Endothelial cell of umbilical vein (primary cell): ENCODE results near the gene TSHZ3. TPM values are rescaled to one million over a fixed set of nuclear protein-coding genes. Genes with fewer than 3 reads are reported as not detected.

ENCODE experiments used
- BruUV-seq: library from RNA; stranded (reverse); fragments of 400-500 nt; replicated peaks from 2 replicates; lab custom pipeline; 2021; lab: Mats Ljungman, UMichigan
- CTCF ChIA-PET: fragments of 300-600, 350-600 bp; sonication (Branson Sonifier 250); formaldehyde crosslinking; loops from one replicate; lab custom pipeline; 2021; ENCODE audit warnings: antibody characterized with exemption, inconsistent platforms; lab: Charles Lee
- POLR2A ChIA-PET: fragments of 300-600, 350-600 bp; sonication (Branson Sonifier 250); formaldehyde crosslinking; loops from one replicate; lab custom pipeline; 2021; ENCODE audit warnings: antibody characterized with exemption, inconsistent platforms; lab: Charles Lee
- DNase-seq: peaks from one replicate; pipeline ENCODE4 v3.0.0-alpha.2; 2011; ENCODE audit warnings: low read depth, low spot score
- FAIRE-seq: peaks from 2 replicates; lab custom pipeline; 2011; peaks lifted over from hg19 to GRCh38; lab: Jason Lieb, UNC
- H2AFZ ChIP-seq: 2 replicates; pipeline ENCODE4 v1.6.0; 2012; ENCODE audit warnings: low read depth, low read length, control low read depth, inconsistent platforms
- H3K27ac ChIP-seq: 2 replicates; pipeline ENCODE4 v1.5.1; 2011; ENCODE audit warnings: low read depth, mild to moderate bottlenecking, control low read depth, low read length, moderate library complexity; ENCODE audit not compliant: insufficient read depth
- H3K27me3 ChIP-seq, 2 experiments: 2 replicates each; pipeline versions ENCODE4 v1.6.0 to v1.6.1; 2011; ENCODE audit warnings: low read length in 2 of 2, mixed read lengths in 1 of 2; ENCODE audit not compliant: control insufficient read depth in 2 of 2, insufficient read depth in 2 of 2
- H3K36me3 ChIP-seq, 2 experiments: 2 replicates in 1 of 2; 3 replicates in 1 of 2; pipeline ENCODE4 v1.5.1; 2011; ENCODE audit warnings: low read length in 2 of 2, mild to moderate bottlenecking in 1 of 2, moderate library complexity in 1 of 2; ENCODE audit not compliant: control insufficient read depth in 2 of 2, insufficient read depth in 2 of 2; ENCODE audit errors: extremely low read depth in 1 of 2
- H3K4me1 ChIP-seq: 3 replicates; pipeline ENCODE4 v1.5.1; 2011; ENCODE audit warnings: mild to moderate bottlenecking, low read length; ENCODE audit not compliant: control insufficient read depth, insufficient read depth; ENCODE audit errors: extremely low read depth
- H3K4me2 ChIP-seq: 2 replicates; pipeline ENCODE4 v1.6.1; 2011; ENCODE audit warnings: low read length, control low read depth, mixed read lengths; ENCODE audit not compliant: insufficient read depth
- H3K4me3 ChIP-seq, 3 experiments: fragments of 200-600 bp in 1 of 3; sonication (generic), shearing (Covaris generic) in 1 of 3; replicated peaks in 1 of 3; 2 replicates each; pipeline ENCODE4 v1.5.1; 2011 to 2016; ENCODE audit warnings: control low read depth in 3 of 3, low read length in 3 of 3, mild to moderate bottlenecking in 2 of 3, inconsistent platforms in 1 of 3, low read depth in 1 of 3, moderate library complexity in 1 of 3; ENCODE audit not compliant: insufficient read depth in 1 of 3
- H3K79me2 ChIP-seq: 2 replicates; pipeline ENCODE4 v1.6.0; 2012; ENCODE audit warnings: low read length, inconsistent platforms; ENCODE audit not compliant: control insufficient read depth, insufficient read depth
- H3K9ac ChIP-seq: replicated peaks from 2 replicates; pipeline ENCODE3; 2011; ENCODE audit warnings: low read length, control low read depth; ENCODE audit not compliant: insufficient read depth; ENCODE audit errors: extremely low read depth
- H3K9me1 ChIP-seq: replicated peaks from 3 replicates; pipeline ENCODE4 v1.6.0; 2011; ENCODE audit warnings: mild to moderate bottlenecking, low read length; ENCODE audit not compliant: control insufficient read depth, insufficient read depth; ENCODE audit errors: extremely low read depth
- H3K9me3 ChIP-seq: replicated peaks from 2 replicates; pipeline ENCODE4 v1.5.1; 2012; ENCODE audit warnings: low read length, inconsistent platforms; ENCODE audit not compliant: control insufficient read depth, insufficient read depth
- H4K20me1 ChIP-seq: replicated peaks from 2 replicates; pipeline ENCODE3; 2011; ENCODE audit warnings: mild to moderate bottlenecking, low read length; ENCODE audit not compliant: control insufficient read depth, insufficient read depth; ENCODE audit errors: extremely low read depth
- CTCF ChIP-seq, 2 donors: IDR thresholded peaks; 1 replicate in 1 of 2; 2 replicates in 1 of 2; pipeline ENCODE4 v1.5.1; 2011; ENCODE audit warnings: low read length in 2 of 2, mild to moderate bottlenecking in 2 of 2, moderate library complexity in 2 of 2, control low read depth in 1 of 2, inconsistent platforms in 1 of 2, low read depth in 1 of 2; ENCODE audit not compliant: insufficient read depth in 1 of 2; ENCODE audit errors: extremely low read depth in 1 of 2
- EZH2 ChIP-seq: IDR thresholded peaks from 2 replicates; pipeline ENCODE4 v1.6.1; 2012; ENCODE audit warnings: borderline replicate concordance, low read depth, mild to moderate bottlenecking, moderate library complexity, low read length, inconsistent platforms; ENCODE audit not compliant: severe bottlenecking
- FOS ChIP-seq: IDR thresholded peaks from 2 replicates; pipeline ENCODE4 v1.6.1; 2011; ENCODE audit warnings: mild to moderate bottlenecking, low read length, moderate library complexity, borderline replicate concordance; ENCODE audit not compliant: insufficient read depth
- GATA2 ChIP-seq: IDR thresholded peaks from 2 replicates; pipeline ENCODE4 v1.7.0; 2011; ENCODE audit warnings: low read depth, mild to moderate bottlenecking, moderate library complexity, mixed read lengths, low read length; ENCODE audit not compliant: insufficient read length, insufficient read depth
- JUN ChIP-seq: IDR thresholded peaks from 2 replicates; pipeline ENCODE4 v1.6.1; 2011; ENCODE audit warnings: borderline replicate concordance, low read depth; ENCODE audit not compliant: insufficient read length, insufficient read depth
- MYC ChIP-seq: IDR thresholded peaks from one replicate; pipeline ENCODE4 v1.6.1; 2011; ENCODE audit warnings: mild to moderate bottlenecking, low read depth, low read length
- POLR2A ChIP-seq: IDR thresholded peaks from 2 replicates; pipeline ENCODE4 v1.6.1; 2012; ENCODE audit warnings: low read depth, mild to moderate bottlenecking, control low read depth, low read length
- POLR2AphosphoS5 ChIP-seq: IDR thresholded peaks from 2 replicates; pipeline ENCODE4 v1.6.1; 2012; ENCODE audit warnings: low read depth, mild to moderate bottlenecking, control low read depth, low read length, moderate library complexity; ENCODE audit not compliant: insufficient read depth
- dilution Hi-C: fragments of 300-500 bp; cut with MboI; formaldehyde crosslinking; loops from one replicate; pipeline ENCODE4 v1.15.0; 2019; ENCODE audit warnings: low sequenced_read_pairs; ENCODE audit not compliant: extremely low pct_ligation_motif_present
- intact Hi-C: fragments of 100-400 bp; cut with micrococcal nuclease; formaldehyde crosslinking; loops from one replicate; pipeline ENCODE4 v1.10.0; 2022
- polyA plus RNA-seq, 4 experiments: library from polyadenylated mRNA; depleted of rRNA in 3 of 4; stranded (reverse) in 3 of 4; unstranded in 1 of 4; fragments of >200 nt; gene quantifications; 2 replicates each; pipeline versions ENCODE4 v1.2.1 to v1.2.3, GENCODE V29; 2011 to 2012; ENCODE audit warnings: missing spikeins in 1 of 4
- total RNA-seq: library from RNA; stranded (reverse); gene quantifications from 2 replicates; pipeline ENCODE4 v1.2.3, GENCODE V29; 2021
- TF ChIP-seq, protein P1 (sequence below): IDR thresholded peaks from 2 replicates; pipeline ENCODE4 v1.6.1; 2011; ENCODE audit not compliant: insufficient read depth, insufficient read length

TSHZ3 gene
- total and polyA plus RNA-seq, 2 donors (not counting 3 experiments of a cell fraction or from before 2014, with no cell fraction given) = 1.2 to 6.2 TPM

- Histone ChIP-seq H3K4me1 (no peaks in the 10 kb centered on the region), H3K4me2 (no peak overlapping the region), H3K9me1 (no peaks in the 10 kb centered on the region), H3K9ac (no peak overlapping the region), H3K27me3 (no peaks in the 10 kb centered on the region), H3K79me2 (no peaks in the 10 kb centered on the region), H3K36me3 (no peaks in the 10 kb centered on the region), H3K27ac (no peak overlapping the region), H2AFZ (no peak overlapping the region), H3K9me3 (no peaks in the 10 kb centered on the region), H4K20me1 (no peaks in the 10 kb centered on the region), H3K4me3 (no peak overlapping the region)
- no peak for FAIRE-seq
- intact Hi-C loops = no loop called here
- no peak for DNase-seq
- dilution Hi-C loops = no loop called here
- ChIA-PET CTCF (no interaction called here), POLR2A (no interaction called here)
- TF ChIP-seq POLR2A (no peak), POLR2AphosphoS5 (no peak), JUN (no peak), FOS (no peak), MYC (no peak), GATA2 (no peak), EZH2 (no peak), CTCF (IDR thresholded peaks at IDR 0.05; ENCODE audit: extremely low read depth in 1 of 2, insufficient read depth in 1 of 2, low read depth in 1 of 2, low read length in 2 of 2) (no peak)
- TF ChIP-seq, protein P1, sequence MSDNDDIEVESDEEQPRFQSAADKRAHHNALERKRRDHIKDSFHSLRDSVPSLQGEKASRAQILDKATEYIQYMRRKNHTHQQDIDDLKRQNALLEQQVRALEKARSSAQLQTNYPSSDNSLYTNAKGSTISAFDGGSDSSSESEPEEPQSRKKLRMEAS = no peak
- BruUV-seq = no TSS peak
Measured at GRCh38 chr19:31256593-31256960, 92.7 kb downstream of the TSHZ3 start.
